HepG2 (cell line): ENCODE results near the gene DOCK3. TPM values are rescaled to one million over a fixed set of nuclear protein-coding genes. Genes with fewer than 3 reads are reported as not detected.
A peak's percentile ranks its signal among the peaks of the same experiment; 100 is the strongest.

ENCODE experiments used
- HNRNPL ChIP-seq: fragments of 200-400 bp; formaldehyde crosslinking; IDR thresholded peaks from 2 replicates; pipeline ENCODE4 v1.6.1; 2017; ENCODE audit warnings: mild to moderate bottlenecking, low read depth, low read length
- ISL2 ChIP-seq: sonication (generic); formaldehyde crosslinking; IDR thresholded peaks from 2 replicates; pipeline ENCODE4 v1.5.0; 2020; ENCODE audit warnings: missing genetic modification reagents
- KDM3A ChIP-seq: IDR thresholded peaks from 2 replicates; pipeline ENCODE4 v1.6.1; 2018; ENCODE audit warnings: low read depth, missing compliant biosample characterization
- KMT2B ChIP-seq: IDR thresholded peaks from 2 replicates; pipeline ENCODE4 v1.6.1; 2016; ENCODE audit warnings: missing genetic modification reagents, missing compliant biosample characterization
- PHF5A ChIP-seq: IDR thresholded peaks from one replicate; pipeline ENCODE4 v1.6.1; 2018; ENCODE audit warnings: low read depth, missing genetic modification reagents; ENCODE audit not compliant: unreplicated experiment
- POGK ChIP-seq: sonication (generic); formaldehyde crosslinking; conservative IDR thresholded peaks from 2 replicates; pipeline ENCODE4 v1.8.0; 2022; ENCODE audit warnings: mild to moderate bottlenecking, moderate library complexity, missing genetic modification reagents
- POLR2G ChIP-seq: fragments of 200-400 bp; formaldehyde crosslinking; IDR thresholded peaks from 2 replicates; pipeline ENCODE4 v1.6.1; 2018; ENCODE audit warnings: mild to moderate bottlenecking, low read depth, low read length, moderate library complexity
- TBX2 ChIP-seq: sonication (generic); formaldehyde crosslinking; IDR thresholded peaks from 2 replicates; pipeline ENCODE4 v1.5.0; 2020; ENCODE audit warnings: missing genetic modification reagents, mild to moderate bottlenecking, borderline replicate concordance
- YEATS2 ChIP-seq: sonication (generic); formaldehyde crosslinking; IDR thresholded peaks from 2 replicates; pipeline ENCODE4 v1.4.0; 2020; ENCODE audit warnings: missing genetic modification reagents, borderline replicate concordance
- ZFX ChIP-seq: sonication (generic); formaldehyde crosslinking; IDR thresholded peaks from 2 replicates; pipeline ENCODE4 v1.4.0; 2020; ENCODE audit warnings: mild to moderate bottlenecking, low read depth, missing genetic modification reagents, moderate library complexity
- ZNF276 ChIP-seq: sonication (generic); formaldehyde crosslinking; IDR thresholded peaks from 2 replicates; pipeline ENCODE4 v1.4.0; 2020; ENCODE audit warnings: mild to moderate bottlenecking, low read depth, missing genetic modification reagents
- ZNF567 ChIP-seq: sonication (generic); formaldehyde crosslinking; IDR thresholded peaks from 2 replicates; pipeline ENCODE4 v1.8.1; 2023; ENCODE audit warnings: mild to moderate bottlenecking, missing genetic modification reagents, borderline replicate concordance
- polyA plus RNA-seq, 8 experiments: library from polyadenylated mRNA; depleted of rRNA in 3 of 8; stranded (reverse) in 7 of 8; unstranded in 1 of 8; fragments of >200 nt; fragmentation: Illumina TruSeq in 4 of 8; extraction: Trizol in 4 of 8; gene quantifications; 2 replicates each; pipeline versions ENCODE4 v1.2.1 to v1.2.3, GENCODE V29; 2011 to 2016; ENCODE audit warnings: low read depth in 4 of 8, missing spikeins in 1 of 8, mixed read lengths in 1 of 8; ENCODE audit not compliant: insufficient read depth in 1 of 8
- total RNA-seq, 5 experiments: library from RNA; depleted of rRNA; stranded (reverse); fragments of >200 nt; fragmentation: Illumina TruSeq; extraction: Trizol; gene quantifications; 2 replicates each; pipeline ENCODE4 v1.2.3, GENCODE V29; 2016; ENCODE audit warnings: low read depth in 1 of 5
- TF ChIP-seq, protein P1 (sequence below): IDR thresholded peaks from 2 replicates; pipeline ENCODE4 v1.6.1; 2012; ENCODE audit warnings: low read length, improper control_type of control experiment
- TF ChIP-seq, protein P2 (sequence below): fragments of 450-650 bp; IDR thresholded peaks from 2 replicates; pipeline ENCODE4 v1.6.1; 2017; ENCODE audit warnings: mild to moderate bottlenecking
- TF ChIP-seq, protein P3 (sequence below): sonication (generic); formaldehyde crosslinking; conservative IDR thresholded peaks from 2 replicates; pipeline ENCODE4 v1.4.0; 2020; ENCODE audit warnings: missing genetic modification reagents
- TF ChIP-seq, protein P4 (sequence below): IDR thresholded peaks from 2 replicates; pipeline ENCODE4 v1.6.1; 2016; ENCODE audit warnings: missing compliant biosample characterization, missing genetic modification reagents, borderline replicate concordance

DOCK3 gene
- total and polyA plus RNA-seq, 2 of the 13 experiments (the other 11 are each of a cell fraction or from before 2014, with no cell fraction given), result not detected

- TF ChIP-seq, protein P1, sequence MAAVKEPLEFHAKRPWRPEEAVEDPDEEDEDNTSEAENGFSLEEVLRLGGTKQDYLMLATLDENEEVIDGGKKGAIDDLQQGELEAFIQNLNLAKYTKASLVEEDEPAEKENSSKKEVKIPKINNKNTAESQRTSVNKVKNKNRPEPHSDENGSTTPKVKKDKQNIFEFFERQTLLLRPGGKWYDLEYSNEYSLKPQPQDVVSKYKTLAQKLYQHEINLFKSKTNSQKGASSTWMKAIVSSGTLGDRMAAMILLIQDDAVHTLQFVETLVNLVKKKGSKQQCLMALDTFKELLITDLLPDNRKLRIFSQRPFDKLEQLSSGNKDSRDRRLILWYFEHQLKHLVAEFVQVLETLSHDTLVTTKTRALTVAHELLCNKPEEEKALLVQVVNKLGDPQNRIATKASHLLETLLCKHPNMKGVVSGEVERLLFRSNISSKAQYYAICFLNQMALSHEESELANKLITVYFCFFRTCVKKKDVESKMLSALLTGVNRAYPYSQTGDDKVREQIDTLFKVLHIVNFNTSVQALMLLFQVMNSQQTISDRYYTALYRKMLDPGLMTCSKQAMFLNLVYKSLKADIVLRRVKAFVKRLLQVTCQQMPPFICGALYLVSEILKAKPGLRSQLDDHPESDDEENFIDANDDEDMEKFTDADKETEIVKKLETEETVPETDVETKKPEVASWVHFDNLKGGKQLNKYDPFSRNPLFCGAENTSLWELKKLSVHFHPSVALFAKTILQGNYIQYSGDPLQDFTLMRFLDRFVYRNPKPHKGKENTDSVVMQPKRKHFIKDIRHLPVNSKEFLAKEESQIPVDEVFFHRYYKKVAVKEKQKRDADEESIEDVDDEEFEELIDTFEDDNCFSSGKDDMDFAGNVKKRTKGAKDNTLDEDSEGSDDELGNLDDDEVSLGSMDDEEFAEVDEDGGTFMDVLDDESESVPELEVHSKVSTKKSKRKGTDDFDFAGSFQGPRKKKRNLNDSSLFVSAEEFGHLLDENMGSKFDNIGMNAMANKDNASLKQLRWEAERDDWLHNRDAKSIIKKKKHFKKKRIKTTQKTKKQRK, result no peak
- TF ChIP-seq KDM3A (CRISPR knock-in tag), result no peak
- TF ChIP-seq ISL2 (CRISPR knock-in tag), result 0 out of 2 replicates have a peak, but pooled peaks have one; percentile 1
- TF ChIP-seq POGK (CRISPR knock-in tag), result 0 out of 2 replicates have a peak, but pooled peaks have one; percentile 60
- peak; percentile 74; the same call in 1 of the 2 replicates for TF ChIP-seq KMT2B (CRISPR knock-in tag)
- TF ChIP-seq, protein P2, sequence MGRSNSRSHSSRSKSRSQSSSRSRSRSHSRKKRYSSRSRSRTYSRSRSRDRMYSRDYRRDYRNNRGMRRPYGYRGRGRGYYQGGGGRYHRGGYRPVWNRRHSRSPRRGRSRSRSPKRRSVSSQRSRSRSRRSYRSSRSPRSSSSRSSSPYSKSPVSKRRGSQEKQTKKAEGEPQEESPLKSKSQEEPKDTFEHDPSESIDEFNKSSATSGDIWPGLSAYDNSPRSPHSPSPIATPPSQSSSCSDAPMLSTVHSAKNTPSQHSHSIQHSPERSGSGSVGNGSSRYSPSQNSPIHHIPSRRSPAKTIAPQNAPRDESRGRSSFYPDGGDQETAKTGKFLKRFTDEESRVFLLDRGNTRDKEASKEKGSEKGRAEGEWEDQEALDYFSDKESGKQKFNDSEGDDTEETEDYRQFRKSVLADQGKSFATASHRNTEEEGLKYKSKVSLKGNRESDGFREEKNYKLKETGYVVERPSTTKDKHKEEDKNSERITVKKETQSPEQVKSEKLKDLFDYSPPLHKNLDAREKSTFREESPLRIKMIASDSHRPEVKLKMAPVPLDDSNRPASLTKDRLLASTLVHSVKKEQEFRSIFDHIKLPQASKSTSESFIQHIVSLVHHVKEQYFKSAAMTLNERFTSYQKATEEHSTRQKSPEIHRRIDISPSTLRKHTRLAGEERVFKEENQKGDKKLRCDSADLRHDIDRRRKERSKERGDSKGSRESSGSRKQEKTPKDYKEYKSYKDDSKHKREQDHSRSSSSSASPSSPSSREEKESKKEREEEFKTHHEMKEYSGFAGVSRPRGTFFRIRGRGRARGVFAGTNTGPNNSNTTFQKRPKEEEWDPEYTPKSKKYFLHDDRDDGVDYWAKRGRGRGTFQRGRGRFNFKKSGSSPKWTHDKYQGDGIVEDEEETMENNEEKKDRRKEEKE, result no peak
- peak; percentile 81; the same call in 1 of the 2 replicates for TF ChIP-seq ZNF276
- TF ChIP-seq, protein P3, sequence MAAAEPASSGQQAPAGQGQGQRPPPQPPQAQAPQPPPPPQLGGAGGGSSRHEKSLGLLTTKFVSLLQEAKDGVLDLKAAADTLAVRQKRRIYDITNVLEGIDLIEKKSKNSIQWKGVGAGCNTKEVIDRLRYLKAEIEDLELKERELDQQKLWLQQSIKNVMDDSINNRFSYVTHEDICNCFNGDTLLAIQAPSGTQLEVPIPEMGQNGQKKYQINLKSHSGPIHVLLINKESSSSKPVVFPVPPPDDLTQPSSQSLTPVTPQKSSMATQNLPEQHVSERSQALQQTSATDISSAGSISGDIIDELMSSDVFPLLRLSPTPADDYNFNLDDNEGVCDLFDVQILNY, result peak; percentile 14; the same call in 1 of the 2 replicates
- TF ChIP-seq PHF5A (CRISPR knock-in tag), result peak; percentile 87
- peak; percentile 82; the same call in 1 of the 2 replicates for TF ChIP-seq ZNF567
- TF ChIP-seq HNRNPL, result 0 out of 2 replicates have a peak, but pooled peaks have one; percentile 42
- TF ChIP-seq, protein P4, sequence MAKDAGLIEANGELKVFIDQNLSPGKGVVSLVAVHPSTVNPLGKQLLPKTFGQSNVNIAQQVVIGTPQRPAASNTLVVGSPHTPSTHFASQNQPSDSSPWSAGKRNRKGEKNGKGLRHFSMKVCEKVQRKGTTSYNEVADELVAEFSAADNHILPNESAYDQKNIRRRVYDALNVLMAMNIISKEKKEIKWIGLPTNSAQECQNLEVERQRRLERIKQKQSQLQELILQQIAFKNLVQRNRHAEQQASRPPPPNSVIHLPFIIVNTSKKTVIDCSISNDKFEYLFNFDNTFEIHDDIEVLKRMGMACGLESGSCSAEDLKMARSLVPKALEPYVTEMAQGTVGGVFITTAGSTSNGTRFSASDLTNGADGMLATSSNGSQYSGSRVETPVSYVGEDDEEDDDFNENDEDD (CRISPR knock-in tag), result peak; percentile 71; the same call in 1 of the 2 replicates
- TF ChIP-seq ZFX (CRISPR knock-in tag), result peak; percentile 92
- peak; percentile 53; the same call in 1 of the 2 replicates for TF ChIP-seq POLR2G
- peak; percentile 86 for TF ChIP-seq YEATS2 (CRISPR knock-in tag)
- TF ChIP-seq TBX2 (CRISPR knock-in tag), result peak; percentile 69; the same call in 1 of the 2 replicates
Measured at GRCh38 chr3:51391075-51391565, 716.4 kb downstream of the DOCK3 start, which contains the start of gene RBM15B (continued).
